K562 (cell line): ENCODE results near the gene NAGLU. TPM values are rescaled to one million over a fixed set of nuclear protein-coding genes. Genes with fewer than 3 reads are reported as not detected.

ENCODE experiments used
- BRD9 ChIP-seq: fragments of 450-650 bp; IDR thresholded peaks from 2 replicates; pipeline ENCODE4 v1.6.1; 2018; ENCODE audit warnings: low read depth; ENCODE audit not compliant: partially characterized antibody
- GABPB1 ChIP-seq: sonication (generic); formaldehyde crosslinking; IDR thresholded peaks from 2 replicates; pipeline ENCODE4 v1.8.0; 2022; ENCODE audit warnings: mild to moderate bottlenecking, missing genetic modification reagents
- HDAC2 ChIP-seq: fragments of 450-650 bp; IDR thresholded peaks from 2 replicates; pipeline ENCODE4 v1.6.1; 2016; ENCODE audit warnings: mild to moderate bottlenecking
- HMGN3 ChIP-seq: IDR thresholded peaks from 2 replicates; pipeline ENCODE4 v1.6.1; 2011; ENCODE audit warnings: borderline replicate concordance, low read depth, mild to moderate bottlenecking, mixed read lengths, low read length; ENCODE audit not compliant: insufficient read length; ENCODE audit errors: extremely low read depth
- L3MBTL2 ChIP-seq: fragments of 450-650 bp; IDR thresholded peaks from 2 replicates; pipeline ENCODE4 v1.6.1; 2016; ENCODE audit warnings: mild to moderate bottlenecking, moderate library complexity
- MGA ChIP-seq: fragments of 450-650 bp; IDR thresholded peaks from 2 replicates; pipeline ENCODE4 v1.6.1; 2016; ENCODE audit warnings: mild to moderate bottlenecking, moderate library complexity
- PURB ChIP-seq: sonication (generic); formaldehyde crosslinking; IDR thresholded peaks from 2 replicates; pipeline ENCODE4 v1.9.0; 2021; ENCODE audit warnings: low read depth, mild to moderate bottlenecking, missing genetic modification reagents
- RCOR1 ChIP-seq, 2 experiments: IDR thresholded peaks; 2 replicates each; pipeline ENCODE4 v1.6.1; 2012; ENCODE audit warnings: low read depth in 2 of 2, low read length in 2 of 2, borderline replicate concordance in 1 of 2, improper control_type of control experiment in 1 of 2
- SIN3A ChIP-seq, 2 experiments: fragments of 150-350 bp in 1 of 2; IDR thresholded peaks; 2 replicates each; pipeline ENCODE4 v1.6.1; 2011 to 2016; ENCODE audit warnings: borderline replicate concordance in 2 of 2, low read depth in 2 of 2, low read length in 2 of 2, mild to moderate bottlenecking in 2 of 2, moderate library complexity in 2 of 2; ENCODE audit not compliant: control insufficient read depth in 1 of 2
- SPI1 ChIP-seq: IDR thresholded peaks from 2 replicates; pipeline ENCODE4 v1.6.1; 2011; ENCODE audit warnings: low read depth, low read length, control low read depth, borderline replicate concordance
- SREBF2 ChIP-seq: sonication (generic); formaldehyde crosslinking; IDR thresholded peaks from 2 replicates; pipeline ENCODE4 v1.4.0; 2020; ENCODE audit warnings: mild to moderate bottlenecking, missing genetic modification reagents
- TAF1 ChIP-seq: IDR thresholded peaks from 2 replicates; pipeline ENCODE4 v1.6.1; 2011; ENCODE audit warnings: mild to moderate bottlenecking, low read length, moderate library complexity; ENCODE audit not compliant: insufficient read depth, control insufficient read depth, severe bottlenecking; ENCODE audit errors: extremely low read depth
- ZNF384 ChIP-seq: IDR thresholded peaks from 2 replicates; pipeline ENCODE4 v1.6.1; 2012; ENCODE audit warnings: low read depth, low read length, improper control_type of control experiment
- ZNF512 ChIP-seq: IDR thresholded peaks from 2 replicates; pipeline ENCODE4 v1.6.1; 2016; ENCODE audit warnings: missing genetic modification characterization, missing compliant biosample characterization
- polyA plus RNA-seq, 8 experiments: library from polyadenylated mRNA; depleted of rRNA in 4 of 8; stranded (reverse) in 5 of 8; unstranded in 3 of 8; fragments of >200 nt; fragmentation: Nextera tagmentation in 2 of 8; fragmentation: Illumina TruSeq in 1 of 8; extraction: Ambion mirVana in 2 of 8; extraction: Trizol in 1 of 8; gene quantifications; 2 replicates each; pipeline versions ENCODE4 v1.2.1 to v1.2.3, GENCODE V29; 2011 to 2014; ENCODE audit warnings: inconsistent platforms in 1 of 8, missing spikeins in 1 of 8
- total RNA-seq, 7 experiments: library from RNA; depleted of rRNA in 6 of 7; stranded (reverse); fragments of >200 nt in 6 of 7; fragmentation: Illumina TruSeq in 2 of 7; extraction: Trizol in 2 of 7; gene quantifications; 2 replicates each; pipeline versions ENCODE4 v1.2.1 to v1.2.3, GENCODE V29; 2011 to 2021; ENCODE audit warnings: low replicate concordance in 1 of 7

The NAGLU gene
- total and polyA plus RNA-seq, 9 of the 15 experiments (the other 6 are each of a cell fraction or from before 2014, with no cell fraction given) = 0.04 to 21.5 (median 8.5) TPM

- TF ChIP-seq MGA (peak; percentile 78), GABPB1 (0 out of 2 replicates have a peak, but pooled peaks have one; percentile 56), PURB (no peak), HMGN3 (no peak), BRD9 (no peak), TAF1 (peak; percentile 23), HDAC2 (peak; percentile 52), ZNF384 (0 out of 2 replicates have a peak, but pooled peaks have one; percentile 14), SREBF2 (CRISPR knock-in tag) (peak; percentile 54; the same call in 1 of the 2 replicates), SPI1 (0 out of 2 replicates have a peak, but pooled peaks have one; percentile 4), RCOR1 (IDR thresholded peaks at IDR 0.05; ENCODE audit: borderline replicate concordance in 1 of 2, low read depth in 2 of 2, low read length in 2 of 2) (peak in 1 of 2 experiments; percentile 81; a peak in 2 of 4 replicates), SIN3A (IDR thresholded peaks at IDR 0.05; ENCODE audit: borderline replicate concordance in 2 of 2, control insufficient read depth in 1 of 2, low read depth in 2 of 2, low read length in 2 of 2) (peak in 1 of 2 experiments; percentile 72; a peak in 1 of 4 replicates), ZNF512 (tag) (no peak), L3MBTL2 (peak; percentile 68; the same call in 1 of the 2 replicates)
These were observed 17.2 kb downstream of the NAGLU start (continued) for GRCh38 chr17:42553161-42553818.
